HG03103 (cell line): ENCODE measurements around the gene CSMD2.

ENCODE experiments used
- ATAC-seq: cut with Tn5 transposase; IDR thresholded peaks from one replicate; pipeline ENCODE4 v1.9.1; 2021; ENCODE audit warnings: low read depth; ENCODE audit not compliant: unreplicated experiment

The CSMD2 gene

GRCh38 chr1:33828059-33828458, 337.0 kb downstream of the CSMD2 start:
- ATAC-seq = no peak

- no peak for ATAC-seq
These were observed 338.3 kb downstream of the CSMD2 start for GRCh38 chr1:33826711-33827110.

GRCh38 chr1:33826311-33826710, 338.7 kb downstream of the CSMD2 start:
- no peak for ATAC-seq

- ATAC-seq = no peak
These were observed 339.5 kb downstream of the CSMD2 start for GRCh38 chr1:33825506-33825905.

DNA sequence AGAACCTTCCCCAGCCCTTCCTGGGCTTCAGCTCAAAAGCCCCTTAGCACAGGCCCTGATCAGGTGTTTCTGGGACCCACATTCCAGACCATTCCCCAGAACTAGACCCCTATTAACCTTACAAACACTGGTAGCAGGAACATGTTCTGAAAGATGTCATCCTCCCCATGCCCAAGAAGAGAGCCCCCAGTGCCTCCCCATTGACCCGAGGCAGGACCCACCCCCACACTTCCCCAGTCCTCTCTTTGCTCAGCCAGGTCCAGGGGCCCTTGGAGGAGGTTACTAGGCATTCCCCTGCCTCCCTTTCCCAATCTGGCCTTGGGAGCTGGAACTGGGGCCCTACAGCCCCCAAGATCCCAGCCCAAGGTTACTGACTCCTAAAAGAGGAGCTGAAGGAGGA, 340.1 kb downstream of the CSMD2 start:
- ATAC-seq = no peak

GRCh38 chr1:33824321-33824720, 340.7 kb downstream of the CSMD2 start:
- ATAC-seq = no peak

- ATAC-seq = no peak
These were observed 341.2 kb downstream of the CSMD2 start for GRCh38 chr1:33823830-33824229.

DNA sequence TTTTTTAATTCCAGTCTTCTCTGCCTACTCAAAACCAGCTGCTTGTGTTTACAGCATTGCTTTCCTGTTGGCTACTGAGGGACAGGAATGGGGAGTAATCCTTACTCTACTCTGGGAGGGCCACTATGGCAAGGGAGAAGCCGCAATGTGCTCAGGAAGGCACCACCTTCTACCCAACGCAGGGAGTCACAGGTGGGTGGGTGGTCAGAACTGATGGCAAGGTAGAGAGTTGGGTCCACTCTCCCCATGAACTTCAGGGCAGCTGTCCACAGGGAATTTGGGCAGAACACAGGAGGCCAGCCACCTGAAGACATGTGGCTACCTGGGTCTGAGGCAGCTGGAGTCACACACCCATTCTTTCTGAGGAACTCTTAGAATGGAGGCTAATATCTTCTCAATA, 341.6 kb downstream of the CSMD2 start:
- no peak for ATAC-seq

DNA sequence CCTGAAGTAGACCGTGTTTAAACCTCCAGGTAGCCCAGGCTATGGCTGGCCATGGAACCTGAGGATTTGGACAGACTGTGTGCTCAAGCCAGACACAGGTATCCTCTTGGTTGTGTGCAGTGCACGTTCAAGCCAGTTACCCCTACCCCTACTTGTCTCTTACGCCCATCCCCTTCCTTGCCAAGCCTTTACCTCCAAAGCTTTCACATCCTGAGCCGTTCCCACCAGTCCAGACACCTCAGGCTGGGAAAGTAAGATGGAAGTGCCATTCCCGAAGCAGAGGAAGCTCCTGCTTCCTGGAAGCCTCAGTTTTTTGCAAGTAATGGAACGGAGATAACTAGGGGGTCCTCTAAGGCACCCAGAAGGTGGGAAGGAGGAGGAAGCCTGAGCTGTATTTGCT, 342.6 kb downstream of the CSMD2 start:
- ATAC-seq = no peak

GRCh38 chr1:33821291-33821690, 343.7 kb downstream of the CSMD2 start:
- ATAC-seq = no peak

DNA sequence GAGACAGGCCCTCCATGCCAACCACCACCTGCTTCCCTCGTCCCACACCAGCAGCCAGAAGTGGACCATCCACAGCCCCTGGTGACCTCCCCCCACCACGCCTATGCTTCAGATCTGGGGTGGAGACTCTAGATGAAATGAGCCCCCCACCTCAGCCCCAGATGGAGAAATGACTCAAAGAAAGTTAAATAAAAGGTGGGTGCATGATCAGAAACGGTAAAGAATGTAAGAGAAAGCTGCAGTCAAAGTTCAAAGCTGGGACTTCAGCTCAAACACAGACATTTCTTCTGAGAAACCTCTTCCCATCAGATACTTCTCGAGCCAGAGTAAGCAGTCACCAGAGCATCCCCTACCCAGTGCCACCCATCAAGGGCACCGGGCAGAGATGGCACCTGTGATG, 344.2 kb downstream of the CSMD2 start:
- no peak for ATAC-seq

GRCh38 chr1:33819913-33820311, 345.1 kb downstream of the CSMD2 start:
- no peak for ATAC-seq

- ATAC-seq = no peak
These were observed 345.6 kb downstream of the CSMD2 start for GRCh38 chr1:33819290-33819912.

GRCh38 chr1:33818071-33818470, 347.0 kb downstream of the CSMD2 start:
- no peak for ATAC-seq

GRCh38 chr1:33815061-33815460, 350.0 kb downstream of the CSMD2 start:
- ATAC-seq = no peak

DNA sequence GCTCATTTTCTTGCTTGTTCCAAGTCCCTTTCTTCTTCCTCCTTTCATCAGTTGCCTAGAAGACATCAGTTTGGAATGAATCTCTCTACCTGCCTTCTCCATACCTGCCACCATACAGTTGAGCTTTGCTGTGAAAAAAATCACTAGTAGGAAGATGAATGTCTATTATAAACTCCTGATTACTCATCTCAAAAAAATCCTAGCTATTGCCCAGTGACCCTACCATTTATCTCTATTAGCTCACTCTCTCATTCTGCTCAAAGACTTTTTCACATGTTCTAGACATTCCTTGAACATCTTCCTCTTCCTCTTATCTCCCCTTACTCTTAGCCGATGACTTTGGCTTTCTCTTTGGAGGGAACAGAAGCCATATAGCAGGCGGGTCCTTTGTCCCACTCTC, 350.9 kb downstream of the CSMD2 start:
- ATAC-seq = no peak

DNA sequence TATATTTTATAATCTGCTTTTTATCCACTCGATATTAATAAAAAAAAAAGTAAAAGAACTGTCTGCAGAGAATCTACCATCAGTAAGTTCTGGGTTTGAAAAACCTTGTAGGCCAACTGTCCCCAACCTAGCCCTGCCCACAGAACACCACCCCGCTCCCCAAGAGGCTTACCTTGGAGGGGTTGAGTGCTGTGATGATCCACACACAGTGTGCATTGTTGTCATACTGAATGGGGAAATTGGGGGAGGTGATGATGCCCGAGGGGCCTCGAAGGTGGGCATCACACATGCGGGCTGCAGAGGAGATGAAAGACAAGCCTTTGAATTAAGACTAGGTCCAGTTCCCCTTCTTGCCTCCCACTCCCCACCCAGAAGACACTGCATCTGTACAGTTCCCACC, 354.5 kb downstream of the CSMD2 start:
- ATAC-seq = no peak

GRCh38 chr1:33805988-33806387, 359.0 kb downstream of the CSMD2 start:
- ATAC-seq = no peak

DNA sequence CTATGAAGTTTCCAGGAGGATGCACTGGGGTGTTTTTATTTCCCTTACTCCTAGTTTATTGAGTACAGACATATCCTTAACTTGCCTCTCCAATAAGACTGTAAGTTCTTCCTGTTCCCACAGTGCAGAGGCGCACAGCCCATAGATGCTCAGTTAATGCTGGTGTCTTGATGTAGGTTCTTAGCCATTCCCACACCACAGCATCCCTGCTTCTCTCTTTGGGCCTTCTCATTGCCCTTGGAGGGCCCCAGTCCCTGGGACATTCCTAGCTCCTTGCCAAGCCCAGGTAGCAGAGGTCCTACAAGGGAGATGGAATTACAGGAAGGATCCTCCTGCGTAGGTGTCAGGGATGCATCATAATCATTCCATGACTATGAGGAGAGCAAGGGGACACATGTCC, 362.8 kb downstream of the CSMD2 start:
- ATAC-seq = no peak

- ATAC-seq = no peak
These were observed 367.2 kb downstream of the CSMD2 start for GRCh38 chr1:33797849-33798248.

- no peak for ATAC-seq
These were observed 372.4 kb downstream of the CSMD2 start for GRCh38 chr1:33792651-33793050.

DNA sequence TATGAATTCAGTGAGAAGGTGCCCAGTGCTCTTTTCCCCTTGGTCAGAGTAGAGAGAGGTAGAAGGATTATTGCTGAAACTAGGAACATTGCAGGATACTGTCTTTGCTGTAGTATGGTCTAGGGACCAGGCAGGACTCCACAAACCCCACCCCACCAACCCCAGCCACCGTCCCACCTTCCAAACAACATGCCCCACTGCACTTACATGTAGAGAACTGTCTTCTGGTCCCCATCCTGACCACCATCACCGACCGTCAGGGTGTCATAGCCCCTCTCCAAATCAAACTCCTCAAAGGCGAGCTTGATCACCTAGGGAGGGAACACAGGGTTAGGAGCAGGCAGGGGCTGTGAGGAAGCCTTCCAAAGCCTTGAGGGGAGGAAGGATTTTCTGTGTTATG, 372.8 kb downstream of the CSMD2 start:
- ATAC-seq = no peak

GRCh38 chr1:33791251-33791650, 373.8 kb downstream of the CSMD2 start:
- no peak for ATAC-seq
